GM12874 (cell line): Measurements from ENCODE around the gene CYTH4.

ENCODE experiments used
- TF ChIP-seq, protein P1 (sequence below): IDR thresholded peaks from 2 replicates; pipeline ENCODE4 v1.5.1; 2011; ENCODE audit warnings: low read depth, mild to moderate bottlenecking, control low read depth, low read length, moderate library complexity; ENCODE audit not compliant: insufficient read depth

CYTH4 gene

DNA sequence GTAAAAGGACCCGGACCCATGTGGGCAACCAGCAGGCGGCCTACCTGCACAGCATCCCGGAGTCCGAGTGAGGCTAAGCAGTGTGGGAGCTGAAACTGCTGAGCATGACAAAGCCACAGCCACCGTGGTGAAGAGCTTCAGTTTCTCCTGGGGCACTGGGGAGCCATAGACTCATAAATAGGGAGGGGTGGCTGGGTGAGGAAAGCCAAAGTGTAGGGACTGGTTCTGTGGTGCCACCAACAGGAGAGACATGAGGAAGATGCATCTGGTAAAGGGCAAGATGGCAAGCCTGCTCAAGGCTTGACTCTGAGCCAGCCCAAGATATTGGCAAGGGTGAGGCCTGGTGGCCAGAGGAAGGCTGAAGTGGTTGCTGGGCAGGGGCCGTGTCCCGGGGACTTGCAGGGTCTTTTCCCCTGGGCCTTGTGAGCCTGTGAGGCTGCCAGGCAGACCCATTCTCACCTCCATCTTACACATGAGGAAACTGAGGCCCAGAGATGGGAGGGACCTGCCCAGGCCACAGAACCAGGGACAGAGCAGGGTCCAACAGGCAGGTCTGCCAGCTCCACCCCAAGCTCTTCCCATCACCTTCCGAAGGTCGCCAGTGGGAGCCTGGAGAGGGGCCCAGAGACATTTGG, 30.4 kb downstream of the CYTH4 start:
- TF ChIP-seq, protein P1, sequence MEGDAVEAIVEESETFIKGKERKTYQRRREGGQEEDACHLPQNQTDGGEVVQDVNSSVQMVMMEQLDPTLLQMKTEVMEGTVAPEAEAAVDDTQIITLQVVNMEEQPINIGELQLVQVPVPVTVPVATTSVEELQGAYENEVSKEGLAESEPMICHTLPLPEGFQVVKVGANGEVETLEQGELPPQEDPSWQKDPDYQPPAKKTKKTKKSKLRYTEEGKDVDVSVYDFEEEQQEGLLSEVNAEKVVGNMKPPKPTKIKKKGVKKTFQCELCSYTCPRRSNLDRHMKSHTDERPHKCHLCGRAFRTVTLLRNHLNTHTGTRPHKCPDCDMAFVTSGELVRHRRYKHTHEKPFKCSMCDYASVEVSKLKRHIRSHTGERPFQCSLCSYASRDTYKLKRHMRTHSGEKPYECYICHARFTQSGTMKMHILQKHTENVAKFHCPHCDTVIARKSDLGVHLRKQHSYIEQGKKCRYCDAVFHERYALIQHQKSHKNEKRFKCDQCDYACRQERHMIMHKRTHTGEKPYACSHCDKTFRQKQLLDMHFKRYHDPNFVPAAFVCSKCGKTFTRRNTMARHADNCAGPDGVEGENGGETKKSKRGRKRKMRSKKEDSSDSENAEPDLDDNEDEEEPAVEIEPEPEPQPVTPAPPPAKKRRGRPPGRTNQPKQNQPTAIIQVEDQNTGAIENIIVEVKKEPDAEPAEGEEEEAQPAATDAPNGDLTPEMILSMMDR, result no peak

GRCh38 chr22:37313376-37314314, 31.3 kb downstream of the CYTH4 start:
- TF ChIP-seq, protein P1, result no peak

- TF ChIP-seq, protein P1, result no peak
These were observed 32.2 kb downstream of the CYTH4 start for GRCh38 chr22:37314315-37315074.

- TF ChIP-seq, protein P1, result no peak
These were observed 34.1 kb downstream of the CYTH4 start for GRCh38 chr22:37316405-37316804.

DNA sequence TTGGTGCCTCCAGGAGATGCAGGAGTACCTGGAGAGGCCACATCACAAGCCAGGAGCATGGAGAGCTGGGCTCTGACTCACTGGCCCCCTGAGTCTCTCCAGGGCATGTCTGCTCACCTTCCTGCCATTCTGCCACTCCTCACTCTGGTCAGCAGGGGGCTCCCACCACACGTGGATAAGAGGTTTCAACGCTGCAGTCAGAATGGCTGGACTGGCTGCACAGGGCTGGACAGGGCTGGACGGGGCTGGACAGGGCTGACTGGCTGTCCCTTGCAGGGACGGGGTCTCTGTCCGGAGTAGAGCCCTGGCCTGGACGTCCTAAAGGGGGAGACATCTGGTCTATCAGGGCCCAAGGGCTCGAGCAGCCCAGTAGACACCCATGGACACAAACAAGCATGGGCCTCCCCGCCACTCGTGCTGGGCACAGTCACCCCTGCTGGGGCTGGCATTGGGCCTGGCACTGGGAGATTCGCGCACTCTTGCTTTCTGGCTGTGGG, 34.6 kb downstream of the CYTH4 start:
- TF ChIP-seq, protein P1, result peak; percentile 96

DNA sequence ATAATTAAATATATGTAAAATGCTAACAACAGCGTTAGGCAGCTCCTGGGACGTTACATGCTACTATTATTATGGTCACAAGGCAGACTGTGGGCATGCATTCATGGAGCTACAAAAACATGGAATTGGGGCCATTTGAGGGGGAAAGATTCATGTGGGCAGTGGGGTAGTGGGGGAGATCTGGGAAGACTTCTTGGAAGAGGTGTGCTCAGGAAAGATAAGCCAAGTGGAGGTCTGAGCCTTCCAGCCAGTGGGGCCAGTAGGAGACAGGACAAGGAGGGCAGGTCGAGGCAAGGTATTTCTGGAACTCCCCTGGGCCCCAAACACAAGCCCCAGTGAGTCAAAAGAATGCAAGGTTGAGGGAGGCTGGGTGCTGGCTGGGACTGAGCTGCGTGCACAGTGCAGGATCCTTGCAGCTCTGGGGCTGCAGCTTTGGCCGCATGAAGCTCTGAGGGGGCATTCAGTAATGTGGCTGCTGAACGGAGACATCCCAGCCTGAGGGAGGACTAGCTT, 35.4 kb downstream of the CYTH4 start:
- TF ChIP-seq, protein P1, result no peak
